ENCODE measurements around the gene OSBPL8.

OSBPL8 gene

DNA sequence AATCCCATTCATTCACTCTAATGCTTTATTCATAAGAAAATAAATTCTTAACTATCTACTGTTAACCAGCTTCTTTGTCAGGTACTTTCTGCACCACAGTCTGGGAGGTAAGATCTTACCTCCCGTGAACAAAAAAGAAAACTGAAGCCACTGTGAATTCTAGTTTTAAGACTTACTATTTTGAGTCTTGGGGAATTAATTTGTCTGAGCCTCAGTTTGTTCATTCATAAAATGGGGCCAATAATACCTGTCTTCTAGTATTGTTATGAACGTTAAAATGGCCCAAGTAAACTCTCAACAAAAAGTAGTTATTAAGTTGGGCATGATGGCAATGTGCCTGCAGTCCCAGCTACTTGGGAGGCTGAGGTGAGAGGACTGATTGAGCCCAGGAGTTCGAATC is 151.9 kb downstream of the OSBPL8 start:
- TF ChIP-seq EZH2 (IDR thresholded peaks at IDR 0.05; ENCODE audit: borderline replicate concordance, low read length) = no peak
- TF ChIP-seq, protein P1, sequence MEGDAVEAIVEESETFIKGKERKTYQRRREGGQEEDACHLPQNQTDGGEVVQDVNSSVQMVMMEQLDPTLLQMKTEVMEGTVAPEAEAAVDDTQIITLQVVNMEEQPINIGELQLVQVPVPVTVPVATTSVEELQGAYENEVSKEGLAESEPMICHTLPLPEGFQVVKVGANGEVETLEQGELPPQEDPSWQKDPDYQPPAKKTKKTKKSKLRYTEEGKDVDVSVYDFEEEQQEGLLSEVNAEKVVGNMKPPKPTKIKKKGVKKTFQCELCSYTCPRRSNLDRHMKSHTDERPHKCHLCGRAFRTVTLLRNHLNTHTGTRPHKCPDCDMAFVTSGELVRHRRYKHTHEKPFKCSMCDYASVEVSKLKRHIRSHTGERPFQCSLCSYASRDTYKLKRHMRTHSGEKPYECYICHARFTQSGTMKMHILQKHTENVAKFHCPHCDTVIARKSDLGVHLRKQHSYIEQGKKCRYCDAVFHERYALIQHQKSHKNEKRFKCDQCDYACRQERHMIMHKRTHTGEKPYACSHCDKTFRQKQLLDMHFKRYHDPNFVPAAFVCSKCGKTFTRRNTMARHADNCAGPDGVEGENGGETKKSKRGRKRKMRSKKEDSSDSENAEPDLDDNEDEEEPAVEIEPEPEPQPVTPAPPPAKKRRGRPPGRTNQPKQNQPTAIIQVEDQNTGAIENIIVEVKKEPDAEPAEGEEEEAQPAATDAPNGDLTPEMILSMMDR (IDR thresholded peaks at IDR 0.05; ENCODE audit: low read length) = no peak
- no peaks in the 10 kb centered on the region for H4K20me1 ChIP-seq (ENCODE audit: insufficient read depth, low read length)
- no peak overlapping the region for H3K9ac ChIP-seq (ENCODE audit: low read length)
- H3F3A ChIP-seq (ENCODE audit: insufficient read depth, low read length) = no peaks in the 10 kb centered on the region
- H3K27ac ChIP-seq (ENCODE audit: low read depth, low read length, poor library complexity, severe bottlenecking) = no peak overlapping the region
- no peaks in the 10 kb centered on the region for H3K79me2 ChIP-seq (ENCODE audit: insufficient read depth, low read length)
- no peaks in the 10 kb centered on the region for H3K4me1 ChIP-seq (ENCODE audit: insufficient read depth, low read length, severe bottlenecking)
- no peaks in the 10 kb centered on the region for H3K9me2 ChIP-seq (ENCODE audit: low read depth, low read length)
- H3K4me2 ChIP-seq (ENCODE audit: low read length) = no peak overlapping the region
- H3K9me3 ChIP-seq (ENCODE audit: low read length) = no peaks in the 10 kb centered on the region
- H2AFZ ChIP-seq (ENCODE audit: low read length) = no peak overlapping the region
- H3K4me3 ChIP-seq (ENCODE audit: low read depth, low read length, poor library complexity, severe bottlenecking) = no peak overlapping the region
- no peaks in the 10 kb centered on the region for H3K27me3 ChIP-seq (ENCODE audit: insufficient read depth, low read length)
- H3K36me3 ChIP-seq (ENCODE audit: insufficient read depth, low read length) = peaks cover 3% of the 10 kb centered on the region; the same call in 1 of the 2 replicates

DNA sequence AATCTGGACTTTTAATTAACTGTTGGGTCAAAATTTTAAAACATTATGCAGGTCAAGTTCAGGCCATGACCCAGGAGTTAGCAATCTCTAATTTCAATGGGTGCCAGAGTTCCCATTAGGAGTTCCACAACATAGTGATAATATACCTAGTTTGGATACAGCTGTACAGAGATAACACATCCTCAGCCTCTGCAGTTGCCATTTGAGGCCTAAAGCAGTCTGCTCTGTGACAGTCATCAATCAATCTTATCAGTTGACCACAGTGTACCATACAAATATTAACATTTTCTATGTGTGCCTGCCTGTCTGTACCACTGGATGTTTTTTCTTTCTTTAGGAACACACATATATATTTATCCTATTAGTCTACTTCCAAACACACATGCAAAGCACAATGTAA is 157.3 kb downstream of the OSBPL8 start:
- H3K4me1 ChIP-seq (ENCODE audit: insufficient read depth, low read length, severe bottlenecking) = no peaks in the 10 kb centered on the region
- H3K27me3 ChIP-seq (ENCODE audit: insufficient read depth, low read length) = no peaks in the 10 kb centered on the region
- no peaks in the 10 kb centered on the region for H3K79me2 ChIP-seq (ENCODE audit: insufficient read depth, low read length)
- no peak for TF ChIP-seq EZH2 (IDR thresholded peaks at IDR 0.05; ENCODE audit: borderline replicate concordance, low read length)
- TF ChIP-seq, protein P1 (IDR thresholded peaks at IDR 0.05; ENCODE audit: low read length) = no peak
- no peak overlapping the region for H3K9ac ChIP-seq (ENCODE audit: low read length)
- H2AFZ ChIP-seq (ENCODE audit: low read length) = no peak overlapping the region
- no peaks in the 10 kb centered on the region for H3K9me2 ChIP-seq (ENCODE audit: low read depth, low read length)
- H3F3A ChIP-seq (ENCODE audit: insufficient read depth, low read length) = no peaks in the 10 kb centered on the region
- no peak overlapping the region for H3K4me3 ChIP-seq (ENCODE audit: low read depth, low read length, poor library complexity, severe bottlenecking)
- peaks cover 13% of the 10 kb centered on the region; the same call in 1 of the 2 replicates for H3K36me3 ChIP-seq (ENCODE audit: insufficient read depth, low read length)
- no peak overlapping the region for H3K4me2 ChIP-seq (ENCODE audit: low read length)
- no peaks in the 10 kb centered on the region for H3K9me3 ChIP-seq (ENCODE audit: low read length)
- H3K27ac ChIP-seq (ENCODE audit: low read depth, low read length, poor library complexity, severe bottlenecking) = no peak overlapping the region
- no peaks in the 10 kb centered on the region for H4K20me1 ChIP-seq (ENCODE audit: insufficient read depth, low read length)

DNA sequence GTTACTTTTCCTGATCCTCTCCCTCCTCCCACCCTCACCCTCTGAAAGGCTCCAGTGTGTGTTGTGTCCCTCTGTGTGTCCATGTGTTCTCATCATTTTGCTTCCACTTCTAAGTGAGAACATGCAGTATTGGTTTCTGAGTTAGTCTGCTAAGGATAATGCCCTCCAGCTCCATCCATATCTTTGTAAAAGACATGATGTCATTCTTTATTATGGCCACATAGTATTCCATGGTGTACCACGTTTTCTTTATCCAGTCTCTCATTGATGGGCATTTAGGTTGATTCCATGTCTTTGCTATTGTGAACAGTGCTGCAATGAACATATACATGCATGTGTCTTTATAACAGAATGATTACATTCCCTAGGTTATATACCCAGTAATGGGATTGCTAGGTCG is 159.4 kb downstream of the OSBPL8 start:
- Histone ChIP-seq H3K27ac (ENCODE audit: low read depth, low read length, poor library complexity, severe bottlenecking) (no peak overlapping the region), H3K9me3 (ENCODE audit: low read length) (no peaks in the 10 kb centered on the region), H3K36me3 (ENCODE audit: insufficient read depth, low read length) (peaks cover 13% of the 10 kb centered on the region; the same call in 1 of the 2 replicates), H4K20me1 (ENCODE audit: insufficient read depth, low read length) (no peaks in the 10 kb centered on the region), H3K9me2 (ENCODE audit: low read depth, low read length) (no peaks in the 10 kb centered on the region), H2AFZ (ENCODE audit: low read length) (no peak overlapping the region), H3K27me3 (ENCODE audit: insufficient read depth, low read length) (no peaks in the 10 kb centered on the region), H3K4me2 (ENCODE audit: low read length) (no peak overlapping the region), H3F3A (ENCODE audit: insufficient read depth, low read length) (no peaks in the 10 kb centered on the region), H3K79me2 (ENCODE audit: insufficient read depth, low read length) (no peaks in the 10 kb centered on the region), H3K9ac (ENCODE audit: low read length) (no peak overlapping the region), H3K4me1 (ENCODE audit: insufficient read depth, low read length, severe bottlenecking) (no peaks in the 10 kb centered on the region), H3K4me3 (ENCODE audit: low read depth, low read length, poor library complexity, severe bottlenecking) (no peak overlapping the region)
- TF ChIP-seq, protein P1 (IDR thresholded peaks at IDR 0.05; ENCODE audit: low read length) = no peak
- no peak for TF ChIP-seq EZH2 (IDR thresholded peaks at IDR 0.05; ENCODE audit: borderline replicate concordance, low read length)
